ENCODE measurements around the gene FMO3. TPM values are rescaled to one million over a fixed set of nuclear protein-coding genes. Genes with fewer than 3 reads are reported as not detected.

The FMO3 gene
- total and polyA plus RNA-seq, 2 of the 4 experiments (the other 2 are of a cell fraction) = under 0.01 to 0.10 TPM

DNA sequence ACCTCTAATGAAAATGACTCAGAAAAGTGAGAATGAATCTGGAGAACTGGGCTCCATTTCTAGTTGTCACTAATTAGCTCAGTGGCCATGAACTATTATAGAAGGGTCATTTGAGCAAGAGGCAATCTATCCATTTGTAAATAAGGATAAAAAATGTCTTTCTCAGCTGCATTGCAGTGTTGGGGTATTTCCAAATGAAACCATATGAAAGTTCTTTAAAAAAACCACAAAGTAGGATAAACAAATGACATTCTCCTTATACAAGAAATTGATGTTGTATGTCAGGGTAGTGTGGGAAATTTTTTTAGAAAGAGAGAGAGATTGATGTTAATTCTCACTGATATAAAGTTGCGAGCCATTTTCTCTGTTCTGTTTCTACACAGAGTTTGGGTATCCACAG lies 26.0 kb downstream of the FMO3 start:
- no peaks in the 10 kb centered on the region for H3K9me1 ChIP-seq (ENCODE audit: insufficient read depth, low read length)
- dilution Hi-C loops (cut with HindIII; ENCODE audit: low sequenced_read_pairs, unreplicated experiment) = no loop called here
- POLR2A ChIA-PET (ENCODE audit: unreplicated experiment) = no interaction called here
- H2AK5ac ChIP-seq (ENCODE audit: low read depth, low read length) = peak overlapping the region; percentile 27; the same call in 1 of the 2 replicates
- H2BK20ac ChIP-seq (ENCODE audit: low read depth, low read length) = 0 out of 2 replicates have a peak overlapping the region, but pooled peaks have one; percentile 39
- no peak overlapping the region for H3K9ac ChIP-seq (ENCODE audit: low read depth, low read length)
- peak overlapping the region; percentile 0 for H2BK5ac ChIP-seq (ENCODE audit: low read depth, low read length, poor library complexity, severe bottlenecking)
- no peak overlapping the region for H3K4me2 ChIP-seq (ENCODE audit: low read depth, low read length)
- no peaks in the 10 kb centered on the region for H3K9me3 ChIP-seq (ENCODE audit: control insufficient read depth, insufficient read depth, low read length)
- CTCF ChIA-PET = interaction anchor here (0.6 kb wide), 1 partner anchor 11 kb away, joined by 3 read pairs; no protein-coding TSS in a partner anchor
- H2AK9ac ChIP-seq (replicated peaks; ENCODE audit: low read depth, low read length, poor library complexity) = no peak overlapping the region
- TF ChIP-seq SMC3 (IDR thresholded peaks at IDR 0.05; ENCODE audit: low read depth, low read length) (no peak), BHLHE40 (IDR thresholded peaks at IDR 0.05; ENCODE audit: low read depth, low read length) (no peak), MAFK (IDR thresholded peaks at IDR 0.05; ENCODE audit: low read depth, low read length) (no peak), RAD21 (IDR thresholded peaks at IDR 0.05; ENCODE audit: low read length) (no peak), CEBPB (IDR thresholded peaks at IDR 0.05; ENCODE audit: low read depth, low read length) (no peak)
- TF ChIP-seq, protein P1, sequence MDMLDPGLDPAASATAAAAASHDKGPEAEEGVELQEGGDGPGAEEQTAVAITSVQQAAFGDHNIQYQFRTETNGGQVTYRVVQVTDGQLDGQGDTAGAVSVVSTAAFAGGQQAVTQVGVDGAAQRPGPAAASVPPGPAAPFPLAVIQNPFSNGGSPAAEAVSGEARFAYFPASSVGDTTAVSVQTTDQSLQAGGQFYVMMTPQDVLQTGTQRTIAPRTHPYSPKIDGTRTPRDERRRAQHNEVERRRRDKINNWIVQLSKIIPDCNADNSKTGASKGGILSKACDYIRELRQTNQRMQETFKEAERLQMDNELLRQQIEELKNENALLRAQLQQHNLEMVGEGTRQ (IDR thresholded peaks at IDR 0.05; ENCODE audit: low read depth, low read length) = no peak
- H3K36me3 ChIP-seq (ENCODE audit: control insufficient read depth, insufficient read depth, low read length) = no peaks in the 10 kb centered on the region
- H3K14ac ChIP-seq (replicated peaks; ENCODE audit: low read depth, low read length) = no peak overlapping the region
- peak; percentile 42 for DNase-seq
- H2AFZ ChIP-seq (replicated peaks; ENCODE audit: low read length, poor library complexity) = no peak overlapping the region
- H4K5ac ChIP-seq (ENCODE audit: low read depth, low read length) = peak overlapping the region; percentile 98
- H3K27ac ChIP-seq (ENCODE audit: insufficient read depth, low read length) = peak overlapping the region; percentile 86; the same call in 1 of the 2 replicates
- H3K18ac ChIP-seq (ENCODE audit: low read depth, low read length) = peak overlapping the region; percentile 98
- H4K8ac ChIP-seq (ENCODE audit: low read depth in 2 of 2, low read length in 2 of 2) = peak overlapping the region in 1 of 2 experiments; percentile 61; a peak in 2 of 4 replicates
- WGBS, 2 experiments (ENCODE audit: extremely low coverage in 2 of 2, insufficient read length in 1 of 2) = no CpG with 5 or more reads among the region's 1 CpG
- no peaks in the 10 kb centered on the region for H3K79me1 ChIP-seq (ENCODE audit: low read depth in 1 of 2, low read length in 2 of 2)
- H2BK15ac ChIP-seq (ENCODE audit: low read depth, low read length) = no peak overlapping the region
- peak overlapping the region; percentile 32; the same call in 1 of the 2 replicates for H3K4ac ChIP-seq (ENCODE audit: low read depth, low read length)
- H4K91ac ChIP-seq (ENCODE audit: insufficient read depth, low read depth, low read length) = no peak overlapping the region
- H3K4me1 ChIP-seq (ENCODE audit: control insufficient read depth, insufficient read depth, low read length) = peaks cover 16% of the 10 kb centered on the region
- intact Hi-C loops (cut with micrococcal nuclease) = no loop called here
- H2BK120ac ChIP-seq (ENCODE audit: low read depth, low read length) = peak overlapping the region; percentile 63; the same call in 1 of the 2 replicates
- H3K4me3 ChIP-seq (ENCODE audit: insufficient read depth, low read depth, low read length) = no peak overlapping the region
- no peak for ATAC-seq (ENCODE audit: low read depth)
- BruUV-seq (replicated peaks) = no TSS peak
- H3K23ac ChIP-seq (ENCODE audit: low read depth, low read length) = no peak overlapping the region
- H3K56ac ChIP-seq (ENCODE audit: extremely low read depth, insufficient read depth, low read length) = 0 out of 2 replicates have a peak overlapping the region, but pooled peaks have one; percentile 29
- H3K27me3 ChIP-seq (ENCODE audit: control insufficient read depth, insufficient read depth, low read length) = no peaks in the 10 kb centered on the region; the same call in 1 of the 2 replicates
- in situ Hi-C loops (cut with MboI; ENCODE audit: low sequenced_read_pairs) = no loop called here
- no peaks in the 10 kb centered on the region for H4K20me1 ChIP-seq (ENCODE audit: insufficient read depth, low read length)
